ENCODE measurements around the gene CASS4.
"Not testable (repeated sequence)": the region's sequence is repeated elsewhere in the genome, so short reads cannot be mapped to it uniquely, and the experiment has no call there.

Gene CASS4

GRCh38 chr20:56392132-56392880 is 19.8 kb upstream of the CASS4 start, which contains the start of the genes AURKA and CSTF1:
Gene AURKA (minus strand): TSS chr20:56392215. CDS start chr20:56388197, 4,018 bp downstream.
Gene CSTF1 (plus strand): TSS chr20:56392645. CDS start chr20:56395553, 2,908 bp downstream.
- peak; percentile 100 for DNase-seq

DNA sequence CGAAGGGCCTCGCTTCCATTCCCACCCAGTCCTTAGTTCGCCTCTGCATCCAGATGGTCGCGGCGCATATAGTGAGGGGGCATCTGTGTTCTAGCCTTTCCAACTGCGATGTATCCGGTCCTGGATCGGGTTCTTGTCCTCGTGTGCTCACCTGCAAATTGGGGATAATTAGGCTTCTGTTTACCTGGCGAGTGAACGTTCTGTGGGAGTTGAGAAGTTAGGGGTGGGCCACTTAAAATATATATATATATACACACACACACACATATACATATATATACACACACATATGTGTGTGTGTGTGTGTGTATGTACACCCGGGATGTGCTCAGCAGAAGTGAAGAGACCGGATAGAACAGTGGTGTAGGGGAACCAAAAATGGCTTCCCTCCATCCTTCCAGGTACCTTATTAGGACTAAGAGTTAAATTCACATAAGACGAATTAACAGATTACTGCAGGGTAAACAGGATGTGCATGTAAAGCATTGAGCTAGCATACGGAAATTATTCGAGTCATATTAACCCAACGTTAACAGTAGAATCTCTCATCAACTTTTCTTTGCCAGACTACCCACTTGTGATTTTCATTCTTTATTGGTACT is 19.1 kb upstream of the CASS4 start:
- DNase-seq: peak in 1 of 2 experiments; percentile 21

GRCh38 chr20:56393653-56394052 is 18.4 kb upstream of the CASS4 start:
- DNase-seq: no peak

- no peak for DNase-seq
These were observed 16.9 kb upstream of the CASS4 start for GRCh38 chr20:56395166-56395565.

DNA sequence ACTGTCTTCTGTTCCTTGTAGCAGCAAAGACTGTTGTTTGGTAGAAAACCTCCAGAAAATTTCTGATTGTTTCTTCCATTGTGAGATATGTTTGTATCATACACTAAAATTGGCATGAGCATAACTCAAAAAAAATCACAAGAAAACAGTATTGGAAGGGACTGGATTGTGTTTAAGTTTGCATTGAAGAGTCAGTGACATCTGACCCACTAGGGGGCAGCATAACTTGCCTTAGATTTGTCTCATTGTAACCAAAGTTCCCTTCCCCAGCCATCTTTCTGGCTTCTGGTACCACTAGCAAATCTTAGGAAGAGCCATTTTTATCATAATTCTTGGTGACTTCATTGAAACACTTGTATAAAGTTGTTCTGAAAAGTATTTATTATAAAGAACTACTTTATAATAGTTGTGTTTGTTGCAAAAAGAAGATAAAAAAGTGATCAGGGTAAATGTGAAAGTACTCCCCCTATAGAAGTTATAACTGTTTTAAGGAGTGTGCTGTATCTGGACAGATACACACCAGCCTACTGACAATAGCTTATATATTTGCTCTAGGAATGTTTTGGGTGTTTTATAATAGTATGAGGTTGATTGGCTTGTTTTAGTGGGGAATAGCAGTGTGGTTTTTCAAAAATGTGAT is 11.9 kb upstream of the CASS4 start:
- DNase-seq: peak; percentile 39 to 63

- no peak for DNase-seq
These were observed 8.6 kb upstream of the CASS4 start for GRCh38 chr20:56403465-56403864.

DNA sequence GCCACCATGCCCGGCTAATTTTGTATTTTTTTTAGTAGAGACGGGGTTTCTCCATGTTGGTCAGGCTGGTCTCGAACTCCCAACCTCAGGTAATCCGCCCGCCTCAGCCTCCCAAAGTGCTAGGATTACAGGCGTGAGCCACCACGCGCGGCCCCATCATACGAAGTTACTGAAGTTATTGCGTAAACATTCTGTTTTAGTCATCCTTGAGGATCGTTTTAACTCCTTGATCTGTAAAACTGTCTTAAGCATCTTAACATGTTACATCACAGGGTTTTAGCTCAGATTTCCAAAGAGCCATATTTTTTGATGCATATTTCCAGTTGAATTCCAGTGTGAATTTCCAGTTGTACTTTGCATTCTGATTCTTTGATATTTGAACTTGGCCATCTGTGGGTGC is 6.7 kb upstream of the CASS4 start:
- DNase-seq: not testable (repeated sequence)

DNA sequence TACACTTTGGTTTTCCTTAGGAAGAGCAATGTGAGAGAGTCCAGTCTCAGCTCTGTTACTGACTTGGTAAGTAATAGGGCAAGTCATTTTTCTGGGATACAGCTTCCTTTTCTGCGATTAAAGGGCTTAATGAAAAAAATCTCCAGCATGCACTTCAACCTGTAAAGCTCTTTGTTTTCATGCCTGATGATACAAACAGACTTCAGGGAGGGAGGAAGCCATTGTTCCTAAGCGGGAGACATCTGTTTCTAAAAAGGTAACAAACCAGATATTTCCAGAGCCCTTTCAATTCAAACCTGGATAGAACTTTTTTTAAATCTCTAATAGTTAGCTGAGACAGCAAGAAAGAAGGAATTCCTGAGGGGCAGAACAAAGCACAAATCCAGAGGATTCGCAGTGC is 5.2 kb upstream of the CASS4 start:
- DNase-seq: no peak

- DNase-seq: no peak
These were observed 2.5 kb upstream of the CASS4 start for GRCh38 chr20:56409521-56409920.

DNA sequence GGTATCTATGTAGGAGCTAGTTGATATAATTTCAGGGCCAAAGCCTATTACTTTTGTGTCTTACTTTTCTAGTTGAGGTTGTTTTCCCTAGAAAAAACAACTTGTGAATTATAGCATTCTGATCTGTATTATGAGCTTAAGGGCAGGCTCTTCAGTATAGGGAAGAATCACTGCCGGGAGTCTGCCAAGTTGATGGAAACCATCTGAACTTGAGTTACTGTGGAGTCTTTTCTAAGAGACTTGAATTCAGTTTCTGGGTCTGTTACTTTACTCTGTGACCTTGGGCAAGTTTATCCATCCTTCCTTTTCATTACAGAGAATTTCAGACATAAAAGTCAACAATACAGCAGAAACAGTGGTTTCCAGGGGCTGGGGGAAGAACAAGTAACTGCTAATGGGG is 2.1 kb upstream of the CASS4 start:
- no peak for DNase-seq

DNA sequence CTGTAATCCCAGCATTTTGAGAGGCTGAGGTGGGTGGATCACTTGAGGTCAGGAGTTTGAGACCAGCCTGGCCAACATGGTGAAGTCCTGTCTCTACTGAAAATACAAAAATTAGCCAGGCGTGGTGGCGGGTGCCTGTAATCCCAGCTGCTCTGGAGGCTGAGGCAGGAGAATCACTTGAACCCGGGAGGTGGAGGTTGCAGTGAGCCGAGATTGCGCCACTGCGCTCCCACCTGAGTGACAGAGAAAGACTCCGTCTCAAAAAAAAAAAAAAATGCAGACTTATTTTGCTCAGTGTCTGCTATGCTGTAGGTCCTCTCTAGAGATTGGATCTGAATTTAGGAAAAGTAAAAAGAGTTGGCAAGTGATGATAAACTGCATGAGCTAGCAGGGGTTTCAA is 773 bp upstream of the CASS4 start:
- DNase-seq: not testable (repeated sequence)

DNA sequence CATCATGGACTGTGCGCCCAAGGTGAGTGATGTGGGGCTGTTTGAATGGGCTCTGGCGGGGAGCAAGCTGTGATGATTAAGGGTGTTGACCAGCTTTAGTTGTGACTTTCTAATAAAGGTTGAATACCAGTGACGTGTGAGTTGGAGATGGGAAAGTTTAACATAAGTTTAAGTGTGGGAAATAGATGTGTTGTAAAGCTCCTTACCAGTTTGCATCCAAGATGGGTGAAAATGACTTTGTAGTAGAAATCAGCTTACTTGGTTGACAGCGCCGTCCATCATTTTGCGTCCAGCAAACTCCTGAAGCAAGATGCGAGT is 372 bp downstream of the CASS4 start:
- no peak for DNase-seq

GRCh38 chr20:56412949-56413348 is 889 bp downstream of the CASS4 start:
- DNase-seq: no peak

- DNase-seq: no peak
These were observed 3.0 kb downstream of the CASS4 start for GRCh38 chr20:56414842-56415765.

DNA sequence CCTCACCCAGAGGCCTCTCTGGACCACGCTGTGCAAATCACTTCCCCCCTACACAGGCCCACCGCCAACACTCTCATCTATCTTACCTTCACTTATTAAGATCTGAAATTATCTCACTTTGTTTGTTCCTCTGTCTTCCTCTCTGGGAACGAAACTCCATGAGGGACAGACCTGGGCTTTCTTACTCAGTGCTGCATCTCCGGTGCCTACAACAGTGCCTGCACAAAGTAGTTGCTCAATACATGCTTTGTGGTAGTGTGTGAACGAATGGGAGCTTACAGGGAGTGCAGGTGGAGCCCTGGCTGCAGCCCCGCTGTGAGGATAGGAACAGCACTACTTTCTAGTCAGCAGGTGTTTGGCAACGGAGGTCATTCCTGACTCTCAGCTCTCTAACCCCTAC is 5.3 kb downstream of the CASS4 start:
- no peak for DNase-seq

- no peak for DNase-seq
These were observed 5.9 kb downstream of the CASS4 start for GRCh38 chr20:56417911-56418310.

GRCh38 chr20:56418385-56418861 is 6.4 kb downstream of the CASS4 start:
- DNase-seq: no peak

DNA sequence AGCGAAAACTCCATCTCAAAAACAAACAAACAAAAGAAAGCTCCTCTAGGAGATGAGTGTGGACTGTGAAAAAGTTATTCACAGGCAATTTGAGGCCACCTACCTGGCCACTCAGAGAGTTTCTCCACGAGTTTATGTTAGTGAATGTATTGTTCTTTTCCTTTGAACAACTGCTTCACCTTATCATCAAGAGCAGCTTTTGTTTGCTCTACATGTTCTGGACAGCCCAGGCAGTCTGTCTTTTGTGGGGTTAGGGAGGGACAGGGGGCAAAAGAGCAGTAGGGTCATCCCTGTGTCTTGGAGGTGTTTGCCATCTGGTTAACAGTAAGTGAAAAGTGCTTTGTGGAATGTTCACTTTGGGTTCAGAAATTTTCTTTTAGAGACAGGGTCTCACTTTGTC is 8.0 kb downstream of the CASS4 start:
- DNase-seq: no peak

DNA sequence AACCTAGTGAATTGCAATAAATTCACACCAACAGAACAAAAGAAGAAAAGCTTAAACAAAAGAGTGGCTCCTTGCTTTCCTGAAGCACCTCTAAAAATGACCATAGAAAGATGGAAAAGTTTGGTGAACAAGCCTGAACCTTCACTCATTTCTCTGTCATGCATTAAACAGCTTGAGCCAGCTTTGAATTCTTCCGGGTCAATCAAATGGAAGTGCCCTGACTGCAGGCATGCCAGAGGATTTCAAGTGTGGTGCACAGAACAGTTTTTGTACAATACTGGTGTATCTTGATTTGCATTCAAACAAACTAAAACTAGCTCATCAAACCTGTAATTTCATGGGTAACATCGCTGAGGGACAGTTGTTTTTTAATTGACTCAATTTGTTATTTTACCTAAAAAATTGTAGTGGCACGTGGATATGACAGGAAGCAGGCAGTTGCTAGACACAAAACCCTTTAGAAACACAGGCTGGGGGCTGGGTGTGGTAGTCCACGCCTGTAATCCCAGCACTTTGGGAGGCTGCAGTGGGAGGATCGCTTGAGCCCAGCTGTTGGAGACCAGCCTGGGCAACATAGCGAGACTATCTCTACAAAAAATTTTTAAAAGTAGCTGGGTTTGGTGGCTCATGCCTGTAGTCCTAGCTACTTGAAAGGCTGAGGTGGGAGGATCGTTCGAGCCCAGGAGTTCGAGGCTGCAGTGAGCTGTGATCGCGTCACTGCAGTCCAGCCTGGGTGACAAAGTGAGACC is 9.1 kb downstream of the CASS4 start:
- DNase-seq: no peak

- no peak for DNase-seq
These were observed 10.2 kb downstream of the CASS4 start for GRCh38 chr20:56422076-56422823.

- no peak for DNase-seq
These were observed 10.7 kb downstream of the CASS4 start for GRCh38 chr20:56422824-56423189.

DNA sequence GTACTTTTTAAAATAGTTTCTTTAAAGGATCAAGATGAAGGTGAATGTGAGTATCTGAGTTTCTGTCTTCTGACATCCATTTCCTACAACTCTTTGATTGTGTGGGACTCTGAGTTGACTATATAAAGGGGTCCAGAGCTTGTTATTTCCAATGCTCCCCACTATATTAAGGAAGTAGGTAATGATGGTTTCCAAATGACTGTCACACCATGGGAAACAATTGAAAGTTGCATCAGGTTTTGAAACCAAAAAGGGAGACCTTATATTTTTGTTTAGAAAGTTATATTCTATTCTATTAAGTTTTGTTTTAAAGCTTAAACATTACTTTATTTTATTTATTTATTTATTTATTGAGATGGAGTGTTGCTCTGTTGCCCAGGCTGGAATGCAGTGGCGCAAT is 11.2 kb downstream of the CASS4 start:
- DNase-seq: no peak
